Gastroesophageal sphincter (tissue), 3 donors: Measurements from ENCODE around the gene SMYD2.

Source experiments
- CTCF ChIP-seq, 4 experiments: fragments of 200-600 bp in 2 of 4; fragments of 450-650 bp in 2 of 4; sonication (generic) in 1 of 4; IDR thresholded peaks; one replicate each; pipeline ENCODE4 v1.5.1; 2017 to 2019; ENCODE audit warnings: antibody characterized with exemption in 4 of 4, mild to moderate bottlenecking in 2 of 4, moderate library complexity in 2 of 4
- EP300 ChIP-seq: sonication (generic); formaldehyde crosslinking; IDR thresholded peaks from one replicate; pipeline ENCODE4 v1.6.1; 2017; ENCODE audit warnings: antibody characterized with exemption, mild to moderate bottlenecking
- POLR2A ChIP-seq, 2 donors: fragments of 450-650 bp; IDR thresholded peaks; one replicate each; pipeline ENCODE4 v1.6.1; 2017; ENCODE audit warnings: antibody characterized with exemption in 2 of 2, mild to moderate bottlenecking in 2 of 2, moderate library complexity in 1 of 2
- POLR2AphosphoS5 ChIP-seq: sonication (generic); formaldehyde crosslinking; IDR thresholded peaks from one replicate; pipeline ENCODE4 v1.6.1; 2017; ENCODE audit warnings: antibody characterized with exemption

GRCh38 chr1:214249651-214250050, 31.3 kb upstream of the SMYD2 start:
- TF ChIP-seq CTCF (IDR thresholded peaks at IDR 0.05) (no peak), POLR2AphosphoS5 (no peak), EP300 (no peak), POLR2A (IDR thresholded peaks at IDR 0.05) (no peak)
